HG02678 (cell line): Measurements from ENCODE around the gene INKA2.

Source experiments
- ATAC-seq: cut with Tn5 transposase; IDR thresholded peaks from one replicate; pipeline ENCODE4 v1.9.1; 2021; ENCODE audit warnings: mild to moderate bottlenecking, moderate library complexity; ENCODE audit not compliant: unreplicated experiment

The INKA2 gene

GRCh38 chr1:111734426-111734825 lies 4.8 kb downstream of the INKA2 start:
- ATAC-seq, result no peak

- no peak for ATAC-seq
These were observed 5.2 kb downstream of the INKA2 start for GRCh38 chr1:111733992-111734341.

GRCh38 chr1:111733183-111733991 lies 5.8 kb downstream of the INKA2 start:
- ATAC-seq, result no peak

GRCh38 chr1:111732718-111733117 lies 6.5 kb downstream of the INKA2 start:
- ATAC-seq, result no peak

- ATAC-seq, result no peak
These were observed 7.2 kb downstream of the INKA2 start for GRCh38 chr1:111731956-111732355.

GRCh38 chr1:111730706-111731105 lies 8.5 kb downstream of the INKA2 start:
- no peak for ATAC-seq

GRCh38 chr1:111729946-111730681 lies 9.1 kb downstream of the INKA2 start:
- ATAC-seq, result no peak

GRCh38 chr1:111729271-111729921 lies 9.8 kb downstream of the INKA2 start:
- no peak for ATAC-seq

- ATAC-seq, result no peak
These were observed 12.1 kb downstream of the INKA2 start for GRCh38 chr1:111727056-111727455.

- ATAC-seq, result no peak
These were observed 14.0 kb downstream of the INKA2 start for GRCh38 chr1:111725192-111725591.

- no peak for ATAC-seq
These were observed 15.3 kb downstream of the INKA2 start for GRCh38 chr1:111723871-111724270.

GRCh38 chr1:111723091-111723806 lies 15.9 kb downstream of the INKA2 start:
- ATAC-seq, result no peak

GRCh38 chr1:111720977-111721786 lies 18.0 kb downstream of the INKA2 start:
- ATAC-seq, result no peak

GRCh38 chr1:111720274-111720976 lies 18.8 kb downstream of the INKA2 start:
- no peak for ATAC-seq

- ATAC-seq, result no peak
These were observed 19.5 kb downstream of the INKA2 start for GRCh38 chr1:111719674-111720132.

GRCh38 chr1:111719135-111719534 lies 20.1 kb downstream of the INKA2 start:
- ATAC-seq, result no peak

- ATAC-seq, result no peak
These were observed 21.7 kb downstream of the INKA2 start for GRCh38 chr1:111717450-111717849.

GRCh38 chr1:111716333-111716732 lies 22.9 kb downstream of the INKA2 start:
- ATAC-seq, result no peak

GRCh38 chr1:111709986-111710385 lies 29.2 kb downstream of the INKA2 start:
- ATAC-seq, result no peak

- no peak for ATAC-seq
These were observed 31.3 kb downstream of the INKA2 start for GRCh38 chr1:111707906-111708305.
